Caco-2 (cell line): ENCODE data around the gene SLC8A2. TPM values are rescaled to one million over a fixed set of nuclear protein-coding genes. Genes with fewer than 3 reads are reported as not detected.

Experiments
- BruUV-seq: library from RNA; stranded (reverse); fragments of 400-500 nt; replicated peaks from 2 replicates; lab custom pipeline; 2021; lab: Mats Ljungman, UMichigan
- CTCF ChIA-PET: fragments of 300-600 bp; sonication (Branson Sonifier 250); formaldehyde crosslinking; loops from one replicate; lab custom pipeline; 2022; ENCODE audit warnings: antibody characterized with exemption; lab: Charles Lee
- POLR2A ChIA-PET: fragments of 300-600 bp; sonication (Branson Sonifier 250); formaldehyde crosslinking; loops from one replicate; lab custom pipeline; 2022; ENCODE audit warnings: antibody characterized with exemption; lab: Charles Lee
- DNase-seq, 2 experiments: peaks; one replicate each; pipeline versions ENCODE4 v3.0.0 to v3.0.0-alpha.2; 2020 to 2022
- H3K27me3 ChIP-seq: replicated peaks from 2 replicates; pipeline ENCODE4 v1.6.0; 2011; ENCODE audit warnings: low read length; ENCODE audit not compliant: control insufficient read depth, insufficient read depth
- H3K36me3 ChIP-seq: 2 replicates; pipeline ENCODE4 v1.5.1; 2011; ENCODE audit warnings: low read length; ENCODE audit not compliant: control insufficient read depth, insufficient read depth
- H3K4me1 ChIP-seq: fragments of 250-450 bp; sonication (Bioruptor Pico); 2 replicates; pipeline ENCODE4 v1.5.1; 2020; ENCODE audit warnings: mild to moderate bottlenecking
- H3K4me3 ChIP-seq: 2 replicates; pipeline ENCODE4 v1.5.1; 2011; ENCODE audit warnings: low read depth, mild to moderate bottlenecking, control low read depth, low read length
- H3K9me3 ChIP-seq: fragments of 250-450 bp; sonication (Bioruptor Pico); 2 replicates; pipeline ENCODE4 v1.5.1; 2020; ENCODE audit warnings: mild to moderate bottlenecking, moderate library complexity
- H3K27ac Mint-ChIP-seq: one replicate; pipeline ENCODE4 v1.8.0; 2022; ENCODE audit warnings: mixed read lengths; ENCODE audit not compliant: unreplicated experiment
- H3K27me3 Mint-ChIP-seq: one replicate; pipeline ENCODE4 v1.8.0; 2022; ENCODE audit warnings: mixed read lengths; ENCODE audit not compliant: insufficient read depth, unreplicated experiment
- H3K36me3 Mint-ChIP-seq: one replicate; pipeline ENCODE4 v1.8.0; 2022; ENCODE audit warnings: mild to moderate bottlenecking, mixed read lengths; ENCODE audit not compliant: insufficient read depth, unreplicated experiment
- H3K4me1 Mint-ChIP-seq: one replicate; pipeline ENCODE4 v1.8.0; 2022; ENCODE audit warnings: low read depth, mixed read lengths; ENCODE audit not compliant: unreplicated experiment
- H3K4me3 Mint-ChIP-seq: one replicate; pipeline ENCODE4 v1.8.0; 2022; ENCODE audit warnings: mild to moderate bottlenecking, moderate library complexity, mixed read lengths; ENCODE audit not compliant: unreplicated experiment
- H3K9me3 Mint-ChIP-seq: one replicate; pipeline ENCODE4 v1.8.0; 2022; ENCODE audit warnings: mixed read lengths; ENCODE audit not compliant: unreplicated experiment
- intact Hi-C: fragments of 100-400 bp; cut with micrococcal nuclease; formaldehyde crosslinking; loops from one replicate; pipeline ENCODE4 v1.10.0; 2022; ENCODE audit not compliant: unreplicated experiment
- total RNA-seq: library from RNA; stranded (reverse); gene quantifications from 2 replicates; pipeline ENCODE4 v1.2.3, GENCODE V29; 2022
- TF ChIP-seq, protein P1 (sequence below), 2 experiments: fragments of 200-600 bp in 1 of 2; IDR thresholded peaks; 1 replicate in 1 of 2; 2 replicates in 1 of 2; pipeline versions ENCODE4 v1.5.1 to v1.8.0; 2011 to 2022; ENCODE audit warnings: antibody characterized with exemption in 1 of 2, control low read depth in 1 of 2, inconsistent platforms in 1 of 2, low read depth in 1 of 2, low read length in 1 of 2, mild to moderate bottlenecking in 1 of 2, moderate library complexity in 1 of 2; ENCODE audit not compliant: insufficient read depth in 1 of 2, severe bottlenecking in 1 of 2, unreplicated experiment in 1 of 2

SLC8A2 gene
- total RNA-seq, 1 experiment from 2014 or later: 1.2 TPM

DNA sequence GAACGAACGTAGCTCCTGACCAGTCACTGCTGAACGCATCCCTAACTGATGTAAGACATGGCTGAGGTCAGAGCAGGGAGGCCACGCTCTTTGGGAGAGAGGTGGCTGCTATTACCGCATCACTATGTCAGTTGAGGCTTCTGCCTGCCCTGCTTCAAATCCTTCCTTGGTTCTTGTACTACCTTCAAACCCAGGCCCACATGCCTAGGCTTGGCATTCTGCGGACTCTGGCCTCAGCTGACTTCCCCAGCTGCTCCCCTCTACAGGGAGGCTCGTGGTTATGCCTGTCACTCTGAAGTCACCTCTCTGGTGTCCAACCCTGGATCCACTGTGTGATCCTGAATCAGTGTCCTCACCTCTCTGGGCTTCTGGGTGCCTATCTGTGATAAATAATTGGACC, 37.6 kb downstream of the SLC8A2 start:
- H3K36me3 Mint-ChIP-seq: no peaks in the 10 kb centered on the region
- no peak overlapping the region for H3K27ac Mint-ChIP-seq
- peaks cover 2% of the 10 kb centered on the region for H3K27me3 Mint-ChIP-seq
- BruUV-seq: no TSS peak
- no peaks in the 10 kb centered on the region for H3K9me3 Mint-ChIP-seq
- Histone ChIP-seq H3K36me3 (no peaks in the 10 kb centered on the region), H3K4me3 (no peak overlapping the region), H3K27me3 (no peaks in the 10 kb centered on the region; the same call in 1 of the 2 replicates), H3K4me1 (no peaks in the 10 kb centered on the region), H3K9me3 (no peaks in the 10 kb centered on the region)
- intact Hi-C loops: no loop called here
- H3K4me1 Mint-ChIP-seq: no peaks in the 10 kb centered on the region
- CTCF ChIA-PET: interaction anchor here (0.6 to 0.8 kb wide), 4 partner anchors 47 to 1298 kb away, joined by 3 to 4 read pairs (median 3); partner anchors contain the start of gene KPTN
- no peak for DNase-seq
- POLR2A ChIA-PET: no interaction called here
- TF ChIP-seq, protein P1, sequence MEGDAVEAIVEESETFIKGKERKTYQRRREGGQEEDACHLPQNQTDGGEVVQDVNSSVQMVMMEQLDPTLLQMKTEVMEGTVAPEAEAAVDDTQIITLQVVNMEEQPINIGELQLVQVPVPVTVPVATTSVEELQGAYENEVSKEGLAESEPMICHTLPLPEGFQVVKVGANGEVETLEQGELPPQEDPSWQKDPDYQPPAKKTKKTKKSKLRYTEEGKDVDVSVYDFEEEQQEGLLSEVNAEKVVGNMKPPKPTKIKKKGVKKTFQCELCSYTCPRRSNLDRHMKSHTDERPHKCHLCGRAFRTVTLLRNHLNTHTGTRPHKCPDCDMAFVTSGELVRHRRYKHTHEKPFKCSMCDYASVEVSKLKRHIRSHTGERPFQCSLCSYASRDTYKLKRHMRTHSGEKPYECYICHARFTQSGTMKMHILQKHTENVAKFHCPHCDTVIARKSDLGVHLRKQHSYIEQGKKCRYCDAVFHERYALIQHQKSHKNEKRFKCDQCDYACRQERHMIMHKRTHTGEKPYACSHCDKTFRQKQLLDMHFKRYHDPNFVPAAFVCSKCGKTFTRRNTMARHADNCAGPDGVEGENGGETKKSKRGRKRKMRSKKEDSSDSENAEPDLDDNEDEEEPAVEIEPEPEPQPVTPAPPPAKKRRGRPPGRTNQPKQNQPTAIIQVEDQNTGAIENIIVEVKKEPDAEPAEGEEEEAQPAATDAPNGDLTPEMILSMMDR (IDR thresholded peaks at IDR 0.05; ENCODE audit: insufficient read depth in 1 of 2, low read depth in 1 of 2, low read length in 1 of 2, severe bottlenecking in 1 of 2, unreplicated experiment in 1 of 2): no peak
- H3K4me3 Mint-ChIP-seq: no peak overlapping the region

GRCh38 chr19:47433121-47433520, 38.6 kb downstream of the SLC8A2 start:
- no peaks in the 10 kb centered on the region for H3K36me3 ChIP-seq
- no peaks in the 10 kb centered on the region for H3K36me3 Mint-ChIP-seq
- ChIA-PET POLR2A (interaction anchor here (1.1 kb wide), 1 partner anchor 34 kb away, joined by 4 read pairs; no protein-coding TSS in a partner anchor), CTCF (interaction anchor here (0.6 to 1.6 kb wide), 5 partner anchors 17 to 51 kb away, joined by 3 to 6 read pairs (median 4); partner anchors contain the start of gene KPTN)
- peaks cover 5% of the 10 kb centered on the region for H3K4me1 ChIP-seq
- no peak overlapping the region for H3K27ac Mint-ChIP-seq
- no peaks in the 10 kb centered on the region for H3K4me1 Mint-ChIP-seq
- peaks cover 2% of the 10 kb centered on the region for H3K27me3 Mint-ChIP-seq
- no peaks in the 10 kb centered on the region for H3K9me3 ChIP-seq
- H3K27me3 ChIP-seq: no peaks in the 10 kb centered on the region
- no TSS peak for BruUV-seq
- no peak for DNase-seq
- no peak overlapping the region for H3K4me3 ChIP-seq
- TF ChIP-seq, protein P1 (IDR thresholded peaks at IDR 0.05; ENCODE audit: insufficient read depth in 1 of 2, low read depth in 1 of 2, low read length in 1 of 2, severe bottlenecking in 1 of 2, unreplicated experiment in 1 of 2): no peak
- H3K4me3 Mint-ChIP-seq: no peak overlapping the region
- no peaks in the 10 kb centered on the region for H3K9me3 Mint-ChIP-seq
- intact Hi-C loops: no loop called here

DNA sequence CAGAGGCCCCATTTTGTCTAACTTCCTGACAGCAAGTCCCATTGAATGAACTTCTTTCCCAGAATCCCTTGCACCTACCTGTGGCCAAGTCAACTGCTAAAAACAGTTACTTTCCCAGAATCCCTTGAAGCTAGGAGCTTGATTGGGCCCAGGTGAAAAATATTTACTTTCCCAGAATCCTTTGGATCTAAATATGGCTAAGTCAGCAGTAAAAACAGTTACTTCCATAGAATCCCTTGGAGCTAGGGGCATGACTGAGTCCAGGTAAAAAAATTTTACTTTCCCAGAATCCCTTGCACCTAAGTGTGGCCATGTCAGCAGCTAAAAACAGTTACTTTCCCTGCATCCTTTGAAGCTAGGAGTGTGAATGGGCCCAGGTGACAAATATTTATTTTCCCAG, 39.2 kb downstream of the SLC8A2 start:
- CTCF ChIA-PET: interaction anchor here (0.6 to 1.6 kb wide), 5 partner anchors 17 to 51 kb away, joined by 3 to 6 read pairs (median 4); partner anchors contain the start of gene KPTN
- no peaks in the 10 kb centered on the region for H3K27me3 ChIP-seq
- BruUV-seq: no TSS peak
- H3K4me1 ChIP-seq: peaks cover 11% of the 10 kb centered on the region
- no peaks in the 10 kb centered on the region for H3K36me3 ChIP-seq
- intact Hi-C loops: no loop called here
- Mint-ChIP-seq H3K36me3 (no peaks in the 10 kb centered on the region), H3K9me3 (no peaks in the 10 kb centered on the region), H3K4me3 (no peak overlapping the region), H3K27me3 (peaks cover 2% of the 10 kb centered on the region), H3K4me1 (no peaks in the 10 kb centered on the region), H3K27ac (no peak overlapping the region)
- POLR2A ChIA-PET: interaction anchor here (1.1 kb wide), 1 partner anchor 33 kb away, joined by 4 read pairs; no protein-coding TSS in a partner anchor
- TF ChIP-seq, protein P1 (IDR thresholded peaks at IDR 0.05; ENCODE audit: insufficient read depth in 1 of 2, low read depth in 1 of 2, low read length in 1 of 2, severe bottlenecking in 1 of 2, unreplicated experiment in 1 of 2): no peak
- no peak overlapping the region for H3K4me3 ChIP-seq
- no peak for DNase-seq
- no peaks in the 10 kb centered on the region for H3K9me3 ChIP-seq
